ENCODE results near the gene CDC25C. TPM values are rescaled to one million over a fixed set of nuclear protein-coding genes. Genes with fewer than 3 reads are reported as not detected.
A peak's percentile ranks its signal among the peaks of the same experiment; 100 is the strongest.

The CDC25C gene
- total RNA-seq, 1 experiment from 2014 or later: 14.1 TPM

DNA sequence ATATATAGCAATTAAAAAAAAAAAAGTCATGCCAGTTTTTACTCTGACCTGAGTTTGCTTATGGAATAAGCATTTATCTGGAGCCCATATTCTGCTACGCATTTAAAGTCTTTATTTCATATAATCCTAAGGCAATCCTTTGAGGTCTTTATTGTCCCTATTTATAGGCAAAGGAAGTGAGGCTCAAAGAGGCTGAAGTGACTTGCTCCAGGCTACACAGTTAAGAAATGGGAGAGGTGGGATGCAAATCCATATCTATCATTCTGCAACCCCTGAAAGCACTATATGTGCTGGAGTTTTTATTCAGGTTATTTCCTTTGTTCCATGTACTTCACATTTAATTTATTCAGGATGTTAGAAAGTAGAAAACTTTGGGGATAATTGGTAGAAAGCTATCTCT, 33.0 kb upstream of the CDC25C start:
- H3K4me1 ChIP-seq (ENCODE audit: control insufficient read depth, insufficient read depth, low read length): peaks cover 10% of the 10 kb centered on the region; the same call in 1 of the 2 replicates
- BruUV-seq (replicated peaks): no TSS peak
- intact Hi-C loops (cut with micrococcal nuclease; ENCODE audit: unreplicated experiment) (no loop called here), in situ Hi-C loops (cut with HindIII; ENCODE audit: low pct_unique_long_range_greater_than_20kb, low sequenced_read_pairs) (no loop called here)
- no peaks in the 10 kb centered on the region for H3K36me3 ChIP-seq (ENCODE audit: control insufficient read depth, insufficient read depth, low read length)
- no peak overlapping the region for H3K27ac ChIP-seq (ENCODE audit: low read length)
- CTCF ChIA-PET: no interaction called here
- ATAC-seq (no peak), DNase-seq (ENCODE audit: low read depth, low spot score) (no peak)
- POLR2A ChIA-PET: no interaction called here
- H3K4me3 ChIP-seq (ENCODE audit: low read depth in 2 of 2, low read length in 2 of 2): no peak overlapping the region
- no peaks in the 10 kb centered on the region for H3K9me3 ChIP-seq (ENCODE audit: control insufficient read depth, insufficient read depth, low read depth, low read length)
- TF ChIP-seq SIN3A (IDR thresholded peaks at IDR 0.05; ENCODE audit: borderline replicate concordance, insufficient read depth, low read depth, low read length) (no peak), POLR2AphosphoS5 (IDR thresholded peaks at IDR 0.05; ENCODE audit: low read depth, low read length) (no peak), TCF7L2 (IDR thresholded peaks at IDR 0.05; ENCODE audit: low read depth, low read length) (no peak), REST (IDR thresholded peaks at IDR 0.05; ENCODE audit: insufficient read depth in 1 of 2, low read depth in 2 of 2, low read length in 1 of 2) (no peak)
- TF ChIP-seq, protein P1, sequence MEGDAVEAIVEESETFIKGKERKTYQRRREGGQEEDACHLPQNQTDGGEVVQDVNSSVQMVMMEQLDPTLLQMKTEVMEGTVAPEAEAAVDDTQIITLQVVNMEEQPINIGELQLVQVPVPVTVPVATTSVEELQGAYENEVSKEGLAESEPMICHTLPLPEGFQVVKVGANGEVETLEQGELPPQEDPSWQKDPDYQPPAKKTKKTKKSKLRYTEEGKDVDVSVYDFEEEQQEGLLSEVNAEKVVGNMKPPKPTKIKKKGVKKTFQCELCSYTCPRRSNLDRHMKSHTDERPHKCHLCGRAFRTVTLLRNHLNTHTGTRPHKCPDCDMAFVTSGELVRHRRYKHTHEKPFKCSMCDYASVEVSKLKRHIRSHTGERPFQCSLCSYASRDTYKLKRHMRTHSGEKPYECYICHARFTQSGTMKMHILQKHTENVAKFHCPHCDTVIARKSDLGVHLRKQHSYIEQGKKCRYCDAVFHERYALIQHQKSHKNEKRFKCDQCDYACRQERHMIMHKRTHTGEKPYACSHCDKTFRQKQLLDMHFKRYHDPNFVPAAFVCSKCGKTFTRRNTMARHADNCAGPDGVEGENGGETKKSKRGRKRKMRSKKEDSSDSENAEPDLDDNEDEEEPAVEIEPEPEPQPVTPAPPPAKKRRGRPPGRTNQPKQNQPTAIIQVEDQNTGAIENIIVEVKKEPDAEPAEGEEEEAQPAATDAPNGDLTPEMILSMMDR (IDR thresholded peaks at IDR 0.05): no peak
- no peaks in the 10 kb centered on the region for H3K27me3 ChIP-seq (ENCODE audit: control insufficient read depth, insufficient read depth, low read length)

GRCh38 chr5:138360941-138361452, 29.4 kb upstream of the CDC25C start:
- Histone ChIP-seq H3K4me1 (ENCODE audit: control insufficient read depth, insufficient read depth, low read length) (0 out of 2 replicates have a peak, but pooled peaks cover 2% of the 10 kb centered on the region), H3K27me3 (ENCODE audit: control insufficient read depth, insufficient read depth, low read length) (no peaks in the 10 kb centered on the region), H3K36me3 (ENCODE audit: control insufficient read depth, insufficient read depth, low read length) (no peaks in the 10 kb centered on the region), H3K27ac (ENCODE audit: low read length) (no peak overlapping the region), H3K4me3 (ENCODE audit: low read depth in 2 of 2, low read length in 2 of 2) (no peak overlapping the region), H3K9me3 (ENCODE audit: control insufficient read depth, insufficient read depth, low read depth, low read length) (no peaks in the 10 kb centered on the region)
- CTCF ChIA-PET: no interaction called here
- BruUV-seq (replicated peaks): TSS peak; percentile 16
- no peak for ATAC-seq
- DNase-seq (ENCODE audit: low read depth, low spot score): no peak
- in situ Hi-C loops (cut with HindIII; ENCODE audit: low pct_unique_long_range_greater_than_20kb, low sequenced_read_pairs): no loop called here
- TF ChIP-seq, protein P1 (IDR thresholded peaks at IDR 0.05): no peak
- TF ChIP-seq REST (IDR thresholded peaks at IDR 0.05; ENCODE audit: insufficient read depth in 1 of 2, low read depth in 2 of 2, low read length in 1 of 2): no peak
- POLR2A ChIA-PET: no interaction called here
- intact Hi-C loops (cut with micrococcal nuclease; ENCODE audit: unreplicated experiment): no loop called here
